ENCODE data around the gene ANKIB1. TPM values are rescaled to one million over a fixed set of nuclear protein-coding genes. Genes with fewer than 3 reads are reported as not detected.

ANKIB1 gene
- total and polyA plus RNA-seq, 2 experiments from 2014 or later = 6.3 to 17.2 TPM

DNA sequence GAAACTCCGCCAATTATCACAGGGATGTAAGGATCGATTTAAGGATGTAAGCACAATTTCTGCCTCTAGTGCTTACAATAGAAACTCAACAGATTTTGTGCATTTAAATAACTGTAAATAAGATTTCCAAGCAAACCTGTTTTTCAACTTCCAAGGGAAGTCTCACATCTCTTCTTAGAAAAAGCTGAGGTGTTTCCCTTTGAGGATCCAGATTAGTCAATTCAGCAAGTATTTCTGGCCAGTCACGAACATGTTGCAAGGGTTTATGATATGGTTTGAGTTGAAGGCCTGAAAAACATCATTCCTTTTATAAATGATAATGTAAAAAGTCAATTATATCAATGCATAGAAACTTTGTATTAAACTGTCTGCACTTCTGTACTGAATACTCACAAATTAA lies 24.0 kb upstream of the ANKIB1 start:
- TF ChIP-seq, protein P1, sequence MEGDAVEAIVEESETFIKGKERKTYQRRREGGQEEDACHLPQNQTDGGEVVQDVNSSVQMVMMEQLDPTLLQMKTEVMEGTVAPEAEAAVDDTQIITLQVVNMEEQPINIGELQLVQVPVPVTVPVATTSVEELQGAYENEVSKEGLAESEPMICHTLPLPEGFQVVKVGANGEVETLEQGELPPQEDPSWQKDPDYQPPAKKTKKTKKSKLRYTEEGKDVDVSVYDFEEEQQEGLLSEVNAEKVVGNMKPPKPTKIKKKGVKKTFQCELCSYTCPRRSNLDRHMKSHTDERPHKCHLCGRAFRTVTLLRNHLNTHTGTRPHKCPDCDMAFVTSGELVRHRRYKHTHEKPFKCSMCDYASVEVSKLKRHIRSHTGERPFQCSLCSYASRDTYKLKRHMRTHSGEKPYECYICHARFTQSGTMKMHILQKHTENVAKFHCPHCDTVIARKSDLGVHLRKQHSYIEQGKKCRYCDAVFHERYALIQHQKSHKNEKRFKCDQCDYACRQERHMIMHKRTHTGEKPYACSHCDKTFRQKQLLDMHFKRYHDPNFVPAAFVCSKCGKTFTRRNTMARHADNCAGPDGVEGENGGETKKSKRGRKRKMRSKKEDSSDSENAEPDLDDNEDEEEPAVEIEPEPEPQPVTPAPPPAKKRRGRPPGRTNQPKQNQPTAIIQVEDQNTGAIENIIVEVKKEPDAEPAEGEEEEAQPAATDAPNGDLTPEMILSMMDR (IDR thresholded peaks at IDR 0.05; ENCODE audit: low read depth, low read length) = no peak
- peaks cover 80% of the 10 kb centered on the region for H3K36me3 ChIP-seq
- H3K27ac ChIP-seq = no peak overlapping the region

DNA sequence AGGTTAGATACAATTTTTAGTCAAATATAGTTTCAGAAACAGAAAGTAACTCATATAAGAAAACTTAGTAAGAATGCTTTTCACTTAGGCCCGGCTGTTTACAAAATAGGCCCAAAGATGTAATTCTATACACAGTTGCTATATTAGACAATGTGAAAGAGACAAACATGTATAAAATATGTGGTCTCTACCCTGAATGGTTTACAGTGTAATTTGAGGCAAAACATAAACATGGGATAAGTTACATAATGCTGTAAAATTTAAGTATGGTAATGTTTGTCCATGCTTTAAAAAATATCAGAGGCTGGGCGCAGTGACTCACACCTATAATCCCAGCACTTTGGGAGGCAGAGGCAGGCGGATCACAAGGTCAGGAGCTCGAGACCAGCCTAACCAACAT lies 18.8 kb upstream of the ANKIB1 start:
- no peaks in the 10 kb centered on the region for H3K27me3 ChIP-seq
- no peak overlapping the region for H3K4me3 ChIP-seq
- no peak for DNase-seq (ENCODE audit: low read depth in 1 of 2, low spot score in 1 of 2)
- no peak overlapping the region for H3K27ac ChIP-seq
- H3K9me3 ChIP-seq (ENCODE audit: low read depth) = no peaks in the 10 kb centered on the region
- peaks cover 61% of the 10 kb centered on the region for H3K36me3 ChIP-seq
- TF ChIP-seq, protein P1 (IDR thresholded peaks at IDR 0.05; ENCODE audit: low read depth, low read length) = no peak
- H3K4me1 ChIP-seq (ENCODE audit: low read depth) = no peaks in the 10 kb centered on the region

More for the DNA sequence above, 24.0 kb upstream of the ANKIB1 start:
- Histone ChIP-seq H3K4me3 (no peak overlapping the region), H3K27me3 (no peaks in the 10 kb centered on the region), H3K4me1 (ENCODE audit: low read depth) (no peaks in the 10 kb centered on the region), H3K9me3 (ENCODE audit: low read depth) (no peaks in the 10 kb centered on the region)
- no peak for DNase-seq (ENCODE audit: low read depth in 1 of 2, low spot score in 1 of 2)

GRCh38 chr7:92228100-92228499 lies 17.7 kb upstream of the ANKIB1 start:
- TF ChIP-seq, protein P1 (IDR thresholded peaks at IDR 0.05; ENCODE audit: low read depth, low read length) = no peak
- H3K4me3 ChIP-seq = no peak overlapping the region
- no peak overlapping the region for H3K27ac ChIP-seq
- H3K9me3 ChIP-seq (ENCODE audit: low read depth) = no peaks in the 10 kb centered on the region
- peaks cover 51% of the 10 kb centered on the region for H3K36me3 ChIP-seq
- no peaks in the 10 kb centered on the region for H3K27me3 ChIP-seq
- H3K4me1 ChIP-seq (ENCODE audit: low read depth) = no peaks in the 10 kb centered on the region
- no peak for DNase-seq (ENCODE audit: low read depth in 1 of 2, low spot score in 1 of 2)

- TF ChIP-seq, protein P1 (IDR thresholded peaks at IDR 0.05; ENCODE audit: low read depth, low read length) = no peak
- DNase-seq (ENCODE audit: low read depth in 1 of 2, low spot score in 1 of 2) = no peak
- H3K9me3 ChIP-seq (ENCODE audit: low read depth) = no peaks in the 10 kb centered on the region
- H3K27me3 ChIP-seq = no peaks in the 10 kb centered on the region
- no peak overlapping the region for H3K27ac ChIP-seq
- no peak overlapping the region for H3K4me3 ChIP-seq
- H3K36me3 ChIP-seq = peaks cover 47% of the 10 kb centered on the region
- no peaks in the 10 kb centered on the region for H3K4me1 ChIP-seq (ENCODE audit: low read depth)
These were observed 17.0 kb upstream of the ANKIB1 start for GRCh38 chr7:92228742-92229141.

DNA sequence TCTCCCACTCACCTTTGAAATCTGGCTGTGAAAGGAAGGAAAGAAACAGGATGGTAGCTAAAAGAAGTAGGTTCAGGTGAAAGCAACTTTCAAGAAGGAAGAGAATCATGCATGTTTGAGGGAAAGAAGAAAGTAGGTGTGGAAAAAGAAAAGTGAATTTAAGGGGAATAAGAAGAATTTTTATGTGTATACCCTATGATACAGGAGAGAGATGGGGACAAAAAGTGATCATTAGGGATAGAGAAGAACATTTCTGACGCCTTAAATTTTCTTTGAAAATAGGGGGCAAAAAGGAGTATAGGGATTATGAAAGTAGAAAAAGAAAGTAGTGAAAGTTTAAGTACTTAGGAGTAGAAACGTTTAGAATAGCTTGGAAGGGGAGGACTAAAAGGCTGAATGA lies 15.2 kb upstream of the ANKIB1 start:
- TF ChIP-seq, protein P1 (IDR thresholded peaks at IDR 0.05; ENCODE audit: low read depth, low read length) = no peak
- Histone ChIP-seq H3K9me3 (ENCODE audit: low read depth) (no peaks in the 10 kb centered on the region), H3K4me1 (ENCODE audit: low read depth) (no peaks in the 10 kb centered on the region), H3K4me3 (no peak overlapping the region), H3K27me3 (no peaks in the 10 kb centered on the region), H3K36me3 (peaks cover 47% of the 10 kb centered on the region), H3K27ac (no peak overlapping the region)
- DNase-seq (ENCODE audit: low read depth in 1 of 2, low spot score in 1 of 2) = no peak

GRCh38 chr7:92242972-92243371 lies 2.8 kb upstream of the ANKIB1 start:
- H3K36me3 ChIP-seq = peaks cover 29% of the 10 kb centered on the region
- no peak for DNase-seq (ENCODE audit: low read depth in 1 of 2, low spot score in 1 of 2)
- H3K27me3 ChIP-seq = no peaks in the 10 kb centered on the region
- TF ChIP-seq, protein P1 (IDR thresholded peaks at IDR 0.05; ENCODE audit: low read depth, low read length) = no peak
- H3K4me3 ChIP-seq = no peak overlapping the region
- no peaks in the 10 kb centered on the region for H3K9me3 ChIP-seq (ENCODE audit: low read depth)
- peaks cover 23% of the 10 kb centered on the region for H3K4me1 ChIP-seq (ENCODE audit: low read depth)
- no peak overlapping the region for H3K27ac ChIP-seq
